K562 (cell line): ENCODE results near the gene CORO2A. TPM values are rescaled to one million over a fixed set of nuclear protein-coding genes. Genes with fewer than 3 reads are reported as not detected.

Source experiments
- ATAC-seq: fragments of 200-7000 bp; cut with Tn5 transposase; 3 replicates; pipeline ENCODE4 v1.9.1; 2020; ENCODE audit warnings: moderate library complexity
- BruUV-seq: library from RNA; stranded (reverse); fragments of 400-500 nt; replicated peaks from 2 replicates; lab custom pipeline; 2021; lab: Mats Ljungman, UMichigan
- CTCF ChIA-PET: fragments of 300-600 bp; formaldehyde crosslinking; extraction: SDS; loops from one replicate; lab custom pipeline; 2021; ENCODE audit warnings: low intra/inter-chr PET ratio; lab: Yijun Ruan, JAX
- POLR2A ChIA-PET: fragments of 300-600, 350-650 bp; sonication (Branson Sonifier 250); formaldehyde crosslinking; extraction: SDS; loops from one replicate; lab custom pipeline; 2021; ENCODE audit warnings: antibody characterized with exemption, inconsistent platforms; lab: Yijun Ruan, JAX
- DNase-seq, 4 experiments: peaks; one replicate each; pipeline versions ENCODE4 v3.0.0 to v3.0.0-alpha.2; 2011 to 2018; ENCODE audit warnings: low spot score in 3 of 4, mixed read lengths in 3 of 4; ENCODE audit errors: extremely low read depth in 1 of 4
- FAIRE-seq: peaks from 2 replicates; lab custom pipeline; 2011; peaks lifted over from hg19 to GRCh38; lab: Jason Lieb, UNC
- H2AFZ ChIP-seq: 2 replicates; pipeline ENCODE4 v1.6.0; 2011; ENCODE audit warnings: low read depth, low read length, control low read depth, inconsistent platforms
- H3K27ac ChIP-seq: fragments of 200-600 bp; 3 replicates; pipeline ENCODE4 v1.8.0; 2011; ENCODE audit warnings: low read depth, mild to moderate bottlenecking, control low read depth, inconsistent platforms, low read length, moderate library complexity, mixed read lengths; ENCODE audit errors: extremely low read depth
- H3K27me3 ChIP-seq, 2 experiments: fragments of 300-600 bp in 1 of 2; 2 replicates in 1 of 2; 3 replicates in 1 of 2; pipeline versions ENCODE4 v1.6.0 to v1.8.0; 2011; ENCODE audit warnings: inconsistent platforms in 2 of 2, low read length in 2 of 2, mild to moderate bottlenecking in 1 of 2, mixed read lengths in 1 of 2, moderate library complexity in 1 of 2; ENCODE audit not compliant: control insufficient read depth in 2 of 2, insufficient read depth in 2 of 2
- H3K36me3 ChIP-seq: fragments of 300-600 bp; 3 replicates; pipeline ENCODE4 v1.8.0; 2011; ENCODE audit warnings: mild to moderate bottlenecking, low read length, inconsistent platforms; ENCODE audit not compliant: control insufficient read depth, insufficient read depth
- H3K4me1 ChIP-seq, 2 experiments: fragments of 200-600 bp in 1 of 2; replicated peaks in 1 of 2; 2 replicates in 1 of 2; 3 replicates in 1 of 2; pipeline versions ENCODE4 v1.5.1 to v1.8.0; 2011; ENCODE audit warnings: inconsistent platforms in 2 of 2, low read length in 2 of 2, mild to moderate bottlenecking in 1 of 2, mixed read lengths in 1 of 2, moderate library complexity in 1 of 2; ENCODE audit not compliant: control insufficient read depth in 2 of 2, insufficient read depth in 2 of 2
- H3K4me2 ChIP-seq: 2 replicates; pipeline ENCODE4 v1.6.1; 2011; ENCODE audit warnings: low read length, control low read depth, inconsistent platforms, mixed read lengths; ENCODE audit not compliant: insufficient read depth
- H3K4me3 ChIP-seq: fragments of 200-600 bp; sonication (generic), shearing (Covaris generic); 2 replicates; pipeline ENCODE4 v1.5.1; 2016; ENCODE audit warnings: control low read depth, inconsistent platforms
- H3K79me2 ChIP-seq: fragments of 200-600 bp; 3 replicates; pipeline ENCODE4 v1.8.0; 2011; ENCODE audit warnings: low read length, inconsistent platforms; ENCODE audit not compliant: control insufficient read depth, insufficient read depth
- H3K9ac ChIP-seq, 2 experiments: 2 replicates each; pipeline versions ENCODE4 v1.6.0 to v1.6.1; 2011; ENCODE audit warnings: low read depth in 2 of 2, low read length in 2 of 2, control low read depth in 1 of 2, inconsistent platforms in 1 of 2, mild to moderate bottlenecking in 1 of 2, mixed read lengths in 1 of 2; ENCODE audit not compliant: insufficient read depth in 1 of 2
- H3K9me1 ChIP-seq: one replicate; pipeline ENCODE4 v1.6.0; 2011; ENCODE audit warnings: inconsistent platforms, mild to moderate bottlenecking, low read length, moderate library complexity; ENCODE audit not compliant: control insufficient read depth, insufficient read depth
- H3K9me3 ChIP-seq: replicated peaks from 2 replicates; pipeline ENCODE4 v1.5.1; 2011; ENCODE audit warnings: low read depth, low read length, inconsistent platforms; ENCODE audit not compliant: control insufficient read depth, insufficient read depth
- H4K20me1 ChIP-seq: replicated peaks from 2 replicates; pipeline ENCODE4 v1.6.1; 2011; ENCODE audit warnings: low read length, inconsistent platforms, mixed read lengths; ENCODE audit not compliant: control insufficient read depth, insufficient read depth
- ARID1B ChIP-seq: fragments of 450-650 bp; IDR thresholded peaks from 2 replicates; pipeline ENCODE4 v1.6.1; 2016; ENCODE audit warnings: antibody characterized with exemption, mild to moderate bottlenecking, inconsistent platforms
- CTCFL ChIP-seq: IDR thresholded peaks from 2 replicates; pipeline ENCODE4 v1.6.1; 2011; ENCODE audit warnings: borderline replicate concordance, low read depth, mild to moderate bottlenecking, moderate library complexity, low read length; ENCODE audit not compliant: insufficient read depth, poor library complexity, severe bottlenecking
- IFI16 ChIP-seq: fragments of 250-450 bp; sonication (Bioruptor Pico); IDR thresholded peaks from 2 replicates; pipeline ENCODE4 v2.1.2; 2022; ENCODE audit warnings: mild to moderate bottlenecking, inconsistent platforms
- MAFG ChIP-seq: fragments of 450-650 bp; conservative IDR thresholded peaks from 2 replicates; pipeline ENCODE4 v1.6.1; 2016; ENCODE audit warnings: missing genetic modification characterization, missing compliant biosample characterization
- STAT5A ChIP-seq: IDR thresholded peaks from 2 replicates; pipeline ENCODE4 v1.6.1; 2012; ENCODE audit warnings: low read length, inconsistent platforms, borderline replicate concordance
- ZBTB43 ChIP-seq: sonication (generic); formaldehyde crosslinking; IDR thresholded peaks from 2 replicates; pipeline ENCODE4 v1.8.0; 2023; ENCODE audit warnings: mild to moderate bottlenecking, missing genetic modification reagents
- WGBS: fragments of 100-300 bp; shearing (Covaris generic); methylation state at CpG from one replicate; pipeline ENCODE4 v1.1.6; 2016; ENCODE audit warnings: low coverage, mixed read lengths; ENCODE audit not compliant: insufficient coverage; ENCODE audit errors: missing lambda C conversion rate; 5-methylcytosine and 5-hydroxymethylcytosine counted together
- in situ Hi-C: fragments of 300-500 bp; cut with MboI; formaldehyde crosslinking; loops from 4 replicates; pipeline ENCODE4 v1.15.0; 2018; ENCODE audit warnings: inconsistent platforms, mixed read lengths
- intact Hi-C: fragments of 100-400 bp; cut with micrococcal nuclease; formaldehyde crosslinking; loops from 2 replicates; pipeline ENCODE4 v1.14.2; 2022
- polyA plus RNA-seq, 8 experiments: library from polyadenylated mRNA; depleted of rRNA in 4 of 8; stranded (reverse) in 5 of 8; unstranded in 3 of 8; fragments of >200 nt; fragmentation: Nextera tagmentation in 2 of 8; fragmentation: Illumina TruSeq in 1 of 8; extraction: Ambion mirVana in 2 of 8; extraction: Trizol in 1 of 8; gene quantifications; 2 replicates each; pipeline versions ENCODE4 v1.2.1 to v1.2.3, GENCODE V29; 2011 to 2014; ENCODE audit warnings: inconsistent platforms in 1 of 8, missing spikeins in 1 of 8
- total RNA-seq, 7 experiments: library from RNA; depleted of rRNA in 6 of 7; stranded (reverse); fragments of >200 nt in 6 of 7; fragmentation: Illumina TruSeq in 2 of 7; extraction: Trizol in 2 of 7; gene quantifications; 2 replicates each; pipeline versions ENCODE4 v1.2.1 to v1.2.3, GENCODE V29; 2011 to 2021; ENCODE audit warnings: low replicate concordance in 1 of 7

Gene CORO2A
- total and polyA plus RNA-seq, 9 of the 15 experiments (the other 6 are each of a cell fraction or from before 2014, with no cell fraction given): 9.5 to 26.6 (median 18.0) TPM

- Histone ChIP-seq H3K4me1 (no peaks in the 10 kb centered on the region; a peak in 1 of 5 replicates), H2AFZ (no peak overlapping the region), H3K4me2 (no peak overlapping the region), H3K36me3 (peaks cover 53% of the 10 kb centered on the region), H3K9me1 (no peaks in the 10 kb centered on the region), H3K9me3 (no peaks in the 10 kb centered on the region), H4K20me1 (no peaks in the 10 kb centered on the region), H3K9ac (no peak overlapping the region), H3K79me2 (no peaks in the 10 kb centered on the region), H3K27ac (no peak overlapping the region), H3K27me3 (no peaks in the 10 kb centered on the region), H3K4me3 (no peak overlapping the region)
- no peak for ATAC-seq
- POLR2A ChIA-PET: interaction anchor here (0.6 to 1.3 kb wide), 3 partner anchors 9 to 130 kb away, joined by 3 to 5 read pairs (median 4); no protein-coding TSS in a partner anchor
- DNase-seq: no peak
- intact Hi-C loops: no loop called here
- WGBS: 85% methylated on average over 11 of the region's 11 CpGs
- CTCF ChIA-PET: no interaction called here
- in situ Hi-C loops: no loop called here
- TF ChIP-seq ARID1B (no peak), IFI16 (CRISPR knock-in tag) (no peak), ZBTB43 (no peak), MAFG (no peak), STAT5A (no peak), CTCFL (no peak)
- no TSS peak for BruUV-seq
- FAIRE-seq: no peak
Observed at GRCh38 chr9:98092613-98092931, 99.9 kb downstream of the CORO2A start.
